Body of pancreas (tissue), 4 donors: ENCODE data around the gene NACA.

ENCODE experiments used
- CTCF ChIP-seq, 7 experiments: fragments of 450-650 bp in 4 of 7; fragments of 200-600 bp in 3 of 7; sonication (generic) in 3 of 7; IDR thresholded peaks; one replicate each; pipeline ENCODE4 v1.5.1; 2016 to 2019; ENCODE audit warnings: antibody characterized with exemption in 7 of 7
- POLR2A ChIP-seq, 3 donors: fragments of 450-650 bp; IDR thresholded peaks; one replicate each; pipeline ENCODE4 v1.6.1; 2016; ENCODE audit warnings: antibody characterized with exemption in 3 of 3, mild to moderate bottlenecking in 2 of 3

GRCh38 chr12:56725723-56726102, 614 bp upstream of the NACA start:
- no peak for TF ChIP-seq CTCF (IDR thresholded peaks at IDR 0.05)
- TF ChIP-seq POLR2A (IDR thresholded peaks at IDR 0.05): no peak
